ENCODE results near the gene ROR2. TPM values are rescaled to one million over a fixed set of nuclear protein-coding genes. Genes with fewer than 3 reads are reported as not detected.

Gene ROR2
- total and polyA plus RNA-seq, 2 of the 8 experiments (the other 6 are each of a cell fraction or from before 2014, with no cell fraction given) = 2.7 to 4.3 TPM

GRCh38 chr9:91741522-91741921 is 208.5 kb downstream of the ROR2 start (continued):
- TF ChIP-seq CHD7 (IDR thresholded peaks at IDR 0.05; ENCODE audit: insufficient replicate concordance, low read length) (no peak), FOSL1 (IDR thresholded peaks at IDR 0.05; ENCODE audit: insufficient read depth, low read depth, low read length) (no peak), RBBP5 (IDR thresholded peaks at IDR 0.05; ENCODE audit: borderline replicate concordance, low read depth, low read length) (no peak), KDM5A (IDR thresholded peaks at IDR 0.05; ENCODE audit: low read length) (no peak), CBX5 (IDR thresholded peaks at IDR 0.05; ENCODE audit: low read depth, low read length) (no peak), SP4 (IDR thresholded peaks at IDR 0.05; ENCODE audit: low read length) (no peak)

Data from H1 (cell line).